HTR-8/SVneo (cell line): ENCODE measurements around the gene RUNDC1.

Experiments
- DNase-seq: peaks from one replicate; pipeline ENCODE4 v3.0.0; 2011; ENCODE audit warnings: low spot score, mixed read lengths; ENCODE audit not compliant: insufficient read length
- FAIRE-seq: peaks from 2 replicates; lab custom pipeline; 2011; peaks lifted over from hg19 to GRCh38; lab: Jason Lieb, UNC

Gene RUNDC1

GRCh38 chr17:43033948-43034881 is 53.9 kb downstream of the RUNDC1 start:
- FAIRE-seq (no peak), DNase-seq (no peak)

GRCh38 chr17:43034894-43035293 is 54.5 kb downstream of the RUNDC1 start:
- no peak for FAIRE-seq
- no peak for DNase-seq

GRCh38 chr17:43039646-43040045 is 59.3 kb downstream of the RUNDC1 start:
- FAIRE-seq, result no peak
- no peak for DNase-seq

GRCh38 chr17:43040655-43041054 is 60.3 kb downstream of the RUNDC1 start:
- DNase-seq (no peak), FAIRE-seq (no peak)

- FAIRE-seq (peak; percentile 77), DNase-seq (no peak)
Measured at GRCh38 chr17:43042025-43042628, 61.8 kb downstream of the RUNDC1 start.
